HCT116 (cell line): Measurements from ENCODE around the gene SRRM2.

Experiments used
- ATF3 ChIP-seq: IDR thresholded peaks from 2 replicates; pipeline ENCODE4 v1.6.1; 2012
- CEBPB ChIP-seq: IDR thresholded peaks from 2 replicates; pipeline ENCODE4 v1.6.1; 2012; ENCODE audit warnings: low read depth
- CTCF ChIP-seq, 3 experiments: fragments of 200-600 bp in 1 of 3; sonication (generic) in 1 of 3; IDR thresholded peaks in 2 of 3; conservative IDR thresholded peaks in 1 of 3; 2 replicates each; pipeline ENCODE4 v1.5.1; 2012 to 2017; ENCODE audit warnings: low read depth in 2 of 3, low read length in 2 of 3, antibody characterized with exemption in 1 of 3, borderline replicate concordance in 1 of 3, control low read depth in 1 of 3, mild to moderate bottlenecking in 1 of 3, mixed read lengths in 1 of 3, mixed run types in 1 of 3, moderate library complexity in 1 of 3; ENCODE audit not compliant: insufficient read depth in 1 of 3
- EZH2 ChIP-seq: fragments of 200-600 bp; sonication (generic); IDR thresholded peaks from 2 replicates; pipeline ENCODE4 v1.6.1; 2017; ENCODE audit warnings: antibody characterized with exemption, mixed run types
- MAX ChIP-seq: IDR thresholded peaks from 2 replicates; pipeline ENCODE4 v1.6.1; 2012
- POLR2A ChIP-seq: IDR thresholded peaks from 2 replicates; pipeline ENCODE4 v1.7.0; 2011; ENCODE audit warnings: borderline replicate concordance; ENCODE audit not compliant: insufficient read depth, insufficient read length; ENCODE audit errors: extremely low read depth
- POLR2AphosphoS5 ChIP-seq: IDR thresholded peaks from 2 replicates; pipeline ENCODE4 v1.6.1; 2011; ENCODE audit warnings: mild to moderate bottlenecking, low read depth, low read length, moderate library complexity

GRCh38 chr16:2761886-2762583, 9.6 kb downstream of the SRRM2 start:
- no peak for TF ChIP-seq CTCF (IDR thresholded peaks at IDR 0.05 in 2 of 3, conservative IDR thresholded peaks at IDR 0.05 in 1 of 3; ENCODE audit: borderline replicate concordance in 1 of 3, insufficient read depth in 1 of 3, low read depth in 2 of 3, low read length in 2 of 3)
- TF ChIP-seq CEBPB, result no peak
- TF ChIP-seq POLR2A, result no peak
- TF ChIP-seq EZH2, result no peak
- no peak for TF ChIP-seq POLR2AphosphoS5
- no peak for TF ChIP-seq MAX
- TF ChIP-seq ATF3, result no peak
